HepG2 (cell line): ENCODE results near the gene PBOV1. TPM values are rescaled to one million over a fixed set of nuclear protein-coding genes. Genes with fewer than 3 reads are reported as not detected.

Source experiments
- AHR ChIP-seq: IDR thresholded peaks from 2 replicates; pipeline ENCODE4 v1.6.1; 2018; ENCODE audit warnings: missing genetic modification reagents, missing compliant biosample characterization
- ASH2L ChIP-seq: fragments of 300-600, 200-600 bp; sonication (generic); IDR thresholded peaks from 2 replicates; pipeline ENCODE4 v1.7.0; 2017; ENCODE audit warnings: low read depth, mild to moderate bottlenecking, moderate library complexity, mixed read lengths, low read length; ENCODE audit not compliant: insufficient read length
- FOXO1 ChIP-seq: sonication (generic); formaldehyde crosslinking; IDR thresholded peaks from 2 replicates; pipeline ENCODE4 v1.4.0; 2020; ENCODE audit warnings: missing genetic modification reagents
- GATAD2A ChIP-seq: IDR thresholded peaks from 2 replicates; pipeline ENCODE4 v1.6.1; 2016
- GLI4 ChIP-seq: sonication (generic); formaldehyde crosslinking; IDR thresholded peaks from 2 replicates; pipeline ENCODE4 v1.5.1; 2020; ENCODE audit warnings: missing genetic modification reagents, mild to moderate bottlenecking, moderate library complexity, borderline replicate concordance
- HMG20A ChIP-seq: IDR thresholded peaks from 2 replicates; pipeline ENCODE4 v1.6.1; 2016; ENCODE audit warnings: borderline replicate concordance
- HNRNPUL1 ChIP-seq: fragments of 200-400 bp; formaldehyde crosslinking; IDR thresholded peaks from 2 replicates; pipeline ENCODE4 v1.6.1; 2017; ENCODE audit warnings: low read depth, mild to moderate bottlenecking, low read length, moderate library complexity
- JARID2 ChIP-seq: sonication (generic); formaldehyde crosslinking; IDR thresholded peaks from 2 replicates; pipeline ENCODE4 v1.8.1; 2023; ENCODE audit warnings: missing genetic modification reagents, inconsistent platforms; ENCODE audit not compliant: insufficient replicate concordance
- JDP2 ChIP-seq: sonication (generic); formaldehyde crosslinking; IDR thresholded peaks from 2 replicates; pipeline ENCODE4 v1.8.1; 2022; ENCODE audit warnings: missing genetic modification reagents, borderline replicate concordance
- JUN ChIP-seq: sonication (generic); formaldehyde crosslinking; IDR thresholded peaks from 2 replicates; pipeline ENCODE4 v1.4.0; 2020; ENCODE audit warnings: mild to moderate bottlenecking, missing genetic modification reagents
- LCORL ChIP-seq, 2 experiments: fragments of 450-650 bp in 1 of 2; sonication (generic) in 1 of 2; formaldehyde crosslinking in 1 of 2; IDR thresholded peaks; 2 replicates each; pipeline versions ENCODE4 v1.5.0 to v1.6.1; 2017 to 2020; ENCODE audit warnings: antibody characterized with exemption in 1 of 2, missing genetic modification reagents in 1 of 2
- NFE2L2 ChIP-seq: fragments of 150-350 bp; IDR thresholded peaks from 2 replicates; pipeline ENCODE4 v1.6.1; 2014; ENCODE audit warnings: low read length
- PTBP1 ChIP-seq: fragments of 200-400 bp; formaldehyde crosslinking; IDR thresholded peaks from 2 replicates; pipeline ENCODE4 v1.6.1; 2018; ENCODE audit warnings: low read length, low read depth; ENCODE audit not compliant: poor library complexity, severe bottlenecking
- SAP130 ChIP-seq: IDR thresholded peaks from 2 replicates; pipeline ENCODE4 v1.6.1; 2016; ENCODE audit warnings: low read depth
- TBL1XR1 ChIP-seq: fragments of 150-350 bp; IDR thresholded peaks from 2 replicates; pipeline ENCODE4 v1.6.1; 2014; ENCODE audit warnings: borderline replicate concordance, low read length; ENCODE audit not compliant: partially characterized antibody
- TBP ChIP-seq: sonication (generic); formaldehyde crosslinking; IDR thresholded peaks from 2 replicates; pipeline ENCODE4 v1.5.0; 2020; ENCODE audit warnings: missing genetic modification reagents
- TBX3 ChIP-seq: fragments of 450-650 bp; IDR thresholded peaks from 2 replicates; pipeline ENCODE4 v1.6.1; 2017; ENCODE audit warnings: antibody characterized with exemption, mild to moderate bottlenecking, inconsistent platforms, borderline replicate concordance
- ZNF143 ChIP-seq: sonication (generic); formaldehyde crosslinking; IDR thresholded peaks from 2 replicates; pipeline ENCODE4 v1.4.0; 2020; ENCODE audit warnings: missing genetic modification reagents
- ZNF235 ChIP-seq: sonication (generic); formaldehyde crosslinking; IDR thresholded peaks from 2 replicates; pipeline ENCODE4 v1.8.1; 2023; ENCODE audit warnings: mild to moderate bottlenecking, missing genetic modification reagents, borderline replicate concordance
- ZNF607 ChIP-seq: sonication (generic); formaldehyde crosslinking; IDR thresholded peaks from 2 replicates; pipeline ENCODE4 v1.5.1; 2020; ENCODE audit warnings: missing genetic modification reagents, mild to moderate bottlenecking, borderline replicate concordance
- ZNF614 ChIP-seq: IDR thresholded peaks from 2 replicates; pipeline ENCODE4 v1.6.1; 2018; ENCODE audit warnings: missing biosample characterization, missing genetic modification reagents, inconsistent platforms, borderline replicate concordance
- ZNF619 ChIP-seq: sonication (generic); formaldehyde crosslinking; IDR thresholded peaks from 2 replicates; pipeline ENCODE4 v1.4.0; 2020; ENCODE audit warnings: mild to moderate bottlenecking, missing genetic modification reagents
- ZNF775 ChIP-seq: sonication (generic); formaldehyde crosslinking; IDR thresholded peaks from 2 replicates; pipeline ENCODE4 v1.4.0; 2020; ENCODE audit warnings: missing genetic modification reagents, mild to moderate bottlenecking, moderate library complexity, borderline replicate concordance
- ZSCAN9 ChIP-seq: IDR thresholded peaks from 2 replicates; pipeline ENCODE4 v1.6.1; 2016; ENCODE audit warnings: borderline replicate concordance
- polyA plus RNA-seq, 8 experiments: library from polyadenylated mRNA; depleted of rRNA in 3 of 8; stranded (reverse) in 7 of 8; unstranded in 1 of 8; fragments of >200 nt; fragmentation: Illumina TruSeq in 4 of 8; extraction: Trizol in 4 of 8; gene quantifications; 2 replicates each; pipeline versions ENCODE4 v1.2.1 to v1.2.3, GENCODE V29; 2011 to 2016; ENCODE audit warnings: low read depth in 4 of 8, missing spikeins in 1 of 8, mixed read lengths in 1 of 8; ENCODE audit not compliant: insufficient read depth in 1 of 8
- total RNA-seq, 5 experiments: library from RNA; depleted of rRNA; stranded (reverse); fragments of >200 nt; fragmentation: Illumina TruSeq; extraction: Trizol; gene quantifications; 2 replicates each; pipeline ENCODE4 v1.2.3, GENCODE V29; 2016; ENCODE audit warnings: low read depth in 1 of 5
- TF ChIP-seq, protein P1 (sequence below): sonication (generic); formaldehyde crosslinking; IDR thresholded peaks from 2 replicates; pipeline ENCODE4 v1.4.0; 2020; ENCODE audit warnings: missing genetic modification reagents
- TF ChIP-seq, protein P2 (sequence below): sonication (generic); formaldehyde crosslinking; IDR thresholded peaks from 2 replicates; pipeline ENCODE4 v1.8.1; 2023; ENCODE audit warnings: mild to moderate bottlenecking, missing genetic modification reagents

Gene PBOV1
- total and polyA plus RNA-seq, 2 of the 13 experiments (the other 11 are each of a cell fraction or from before 2014, with no cell fraction given), result not detected

DNA sequence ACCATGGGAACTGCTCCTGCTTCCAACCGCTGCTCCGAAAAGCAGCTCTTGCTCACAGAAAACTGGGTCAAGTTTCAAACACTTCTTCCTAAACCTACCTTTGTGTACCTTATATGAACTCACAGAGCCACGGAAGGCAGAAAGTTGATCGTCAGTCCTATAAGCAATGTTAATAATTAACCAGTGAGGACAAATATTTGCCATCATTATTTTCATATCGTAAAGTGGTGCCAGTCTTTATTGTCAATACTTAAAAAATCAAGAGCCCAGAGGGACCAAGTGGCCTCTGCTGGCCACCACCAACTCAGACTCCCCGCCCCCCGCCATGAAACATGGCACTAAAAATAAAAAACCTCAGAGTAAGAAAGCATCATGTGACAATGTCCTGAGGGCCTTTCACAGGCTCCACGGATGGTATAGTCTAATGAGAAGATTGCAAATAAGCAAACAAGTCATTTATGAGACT, 9.1 kb upstream of the PBOV1 start (continued):
- TF ChIP-seq JDP2 (CRISPR knock-in tag) (no peak), HNRNPUL1 (0 out of 2 replicates have a peak, but pooled peaks have one; percentile 52), TBL1XR1 (peak; percentile 43), ZNF775 (no peak), JARID2 (no peak), NFE2L2 (no peak), TBP (CRISPR knock-in tag) (no peak), ZNF614 (CRISPR knock-in tag) (peak; percentile 66), ZNF143 (no peak), GATAD2A (CRISPR knock-in tag) (peak; percentile 70), ZNF235 (CRISPR knock-in tag) (no peak), AHR (CRISPR knock-in tag) (no peak), ZSCAN9 (CRISPR knock-in tag) (0 out of 2 replicates have a peak, but pooled peaks have one; percentile 26), LCORL (IDR thresholded peaks at IDR 0.05) (no peak), LCORL (CRISPR knock-in tag; IDR thresholded peaks at IDR 0.05) (peak; percentile 62; the same call in 1 of the 2 replicates), SAP130 (CRISPR knock-in tag) (peak; percentile 65), HMG20A (peak; percentile 70; the same call in 1 of the 2 replicates), JUN (CRISPR knock-in tag) (no peak), TBX3 (no peak), ZNF607 (CRISPR knock-in tag) (no peak), GLI4 (peak; percentile 30; the same call in 1 of the 2 replicates), ASH2L (peak; percentile 39), PTBP1 (no peak), FOXO1 (no peak), ZNF619 (CRISPR knock-in tag) (no peak)
- TF ChIP-seq, protein P1, sequence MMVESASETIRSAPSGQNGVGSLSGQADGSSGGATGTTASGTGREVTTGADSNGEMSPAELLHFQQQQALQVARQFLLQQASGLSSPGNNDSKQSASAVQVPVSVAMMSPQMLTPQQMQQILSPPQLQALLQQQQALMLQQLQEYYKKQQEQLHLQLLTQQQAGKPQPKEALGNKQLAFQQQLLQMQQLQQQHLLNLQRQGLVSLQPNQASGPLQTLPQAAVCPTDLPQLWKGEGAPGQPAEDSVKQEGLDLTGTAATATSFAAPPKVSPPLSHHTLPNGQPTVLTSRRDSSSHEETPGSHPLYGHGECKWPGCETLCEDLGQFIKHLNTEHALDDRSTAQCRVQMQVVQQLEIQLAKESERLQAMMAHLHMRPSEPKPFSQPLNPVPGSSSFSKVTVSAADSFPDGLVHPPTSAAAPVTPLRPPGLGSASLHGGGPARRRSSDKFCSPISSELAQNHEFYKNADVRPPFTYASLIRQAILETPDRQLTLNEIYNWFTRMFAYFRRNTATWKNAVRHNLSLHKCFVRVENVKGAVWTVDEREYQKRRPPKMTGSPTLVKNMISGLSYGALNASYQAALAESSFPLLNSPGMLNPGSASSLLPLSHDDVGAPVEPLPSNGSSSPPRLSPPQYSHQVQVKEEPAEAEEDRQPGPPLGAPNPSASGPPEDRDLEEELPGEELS, result peak; percentile 73; the same call in 1 of the 2 replicates
- TF ChIP-seq, protein P2, sequence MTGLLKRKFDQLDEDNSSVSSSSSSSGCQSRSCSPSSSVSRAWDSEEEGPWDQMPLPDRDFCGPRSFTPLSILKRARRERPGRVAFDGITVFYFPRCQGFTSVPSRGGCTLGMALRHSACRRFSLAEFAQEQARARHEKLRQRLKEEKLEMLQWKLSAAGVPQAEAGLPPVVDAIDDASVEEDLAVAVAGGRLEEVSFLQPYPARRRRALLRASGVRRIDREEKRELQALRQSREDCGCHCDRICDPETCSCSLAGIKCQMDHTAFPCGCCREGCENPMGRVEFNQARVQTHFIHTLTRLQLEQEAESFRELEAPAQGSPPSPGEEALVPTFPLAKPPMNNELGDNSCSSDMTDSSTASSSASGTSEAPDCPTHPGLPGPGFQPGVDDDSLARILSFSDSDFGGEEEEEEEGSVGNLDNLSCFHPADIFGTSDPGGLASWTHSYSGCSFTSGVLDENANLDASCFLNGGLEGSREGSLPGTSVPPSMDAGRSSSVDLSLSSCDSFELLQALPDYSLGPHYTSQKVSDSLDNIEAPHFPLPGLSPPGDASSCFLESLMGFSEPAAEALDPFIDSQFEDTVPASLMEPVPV, result no peak
